NCI-H2081 treated with DMSO at 0.1 percent for 48 hours (cell line): ENCODE data around the gene ZNF827.

Experiments used
- DNase-seq: peaks from one replicate; lab custom pipeline; 2025; lab: John Stamatoyannopoulos, UW

The ZNF827 gene

DNA sequence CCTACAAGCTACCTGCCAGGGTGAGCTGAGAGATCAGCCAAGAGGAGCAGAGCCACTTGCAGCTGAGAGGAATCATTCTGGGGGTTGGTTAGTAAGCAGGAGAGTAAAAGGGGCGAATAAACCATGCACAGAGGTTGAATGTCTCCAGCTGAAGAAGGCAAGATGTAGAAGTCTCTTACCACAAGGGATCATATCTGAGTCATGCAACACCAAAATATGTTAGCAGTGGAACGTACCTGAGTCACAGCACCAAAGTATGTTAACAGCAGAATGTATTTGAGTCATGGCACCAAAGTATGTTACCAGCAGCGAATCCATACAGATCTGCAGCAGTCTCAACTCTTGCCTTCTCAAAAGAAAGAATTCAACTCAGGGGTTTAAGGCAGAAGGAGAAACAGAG lies 228.8 kb downstream of the ZNF827 start:
- DNase-seq: no peak

DNA sequence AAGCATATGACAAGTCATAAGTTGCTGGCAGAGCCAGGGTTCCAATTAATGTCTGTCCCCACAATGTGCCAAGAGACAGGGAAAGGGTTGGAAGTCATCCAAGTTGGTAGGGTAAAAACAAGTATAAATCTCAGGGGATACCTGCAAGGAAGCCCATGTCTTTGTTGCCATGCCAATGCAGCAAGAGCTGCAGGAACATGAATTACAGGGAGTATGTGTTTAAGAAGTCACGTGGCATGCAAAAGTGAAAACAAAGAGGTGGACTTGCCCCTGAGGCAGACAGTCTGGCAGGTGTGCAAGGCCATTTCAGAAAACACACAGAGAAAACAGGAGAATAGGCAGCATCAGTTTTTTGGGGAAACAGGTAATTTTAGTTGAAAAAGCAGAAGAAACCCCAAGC lies 229.3 kb downstream of the ZNF827 start:
- peak; percentile 69 for DNase-seq
